ENCODE results near the gene CAD. TPM values are rescaled to one million over a fixed set of nuclear protein-coding genes. Genes with fewer than 3 reads are reported as not detected.

CAD gene
- polyA plus RNA-seq, 4 donors = 36.0 to 47.7 (median 42.1) TPM

DNA sequence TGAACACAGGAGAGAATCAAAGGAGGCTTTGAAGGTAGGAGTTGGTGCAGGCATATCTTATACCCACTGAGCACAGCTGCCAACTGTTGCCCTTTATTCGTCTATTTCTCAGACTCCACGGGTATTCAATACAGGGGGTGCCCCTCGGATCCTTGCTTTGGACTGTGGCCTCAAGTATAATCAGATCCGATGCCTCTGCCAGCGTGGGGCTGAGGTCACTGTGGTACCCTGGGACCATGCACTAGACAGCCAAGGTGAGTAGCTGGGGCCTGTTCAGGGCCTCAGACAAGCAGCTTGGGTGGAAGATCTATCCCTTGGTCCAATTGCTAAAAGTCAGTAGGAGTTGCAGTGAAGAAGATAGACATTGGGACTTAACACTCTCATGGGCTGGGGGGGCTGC is 5.2 kb downstream of the CAD start:
- no peak for DNase-seq (ENCODE audit: low read depth in 4 of 4, low spot score in 3 of 4)

DNA sequence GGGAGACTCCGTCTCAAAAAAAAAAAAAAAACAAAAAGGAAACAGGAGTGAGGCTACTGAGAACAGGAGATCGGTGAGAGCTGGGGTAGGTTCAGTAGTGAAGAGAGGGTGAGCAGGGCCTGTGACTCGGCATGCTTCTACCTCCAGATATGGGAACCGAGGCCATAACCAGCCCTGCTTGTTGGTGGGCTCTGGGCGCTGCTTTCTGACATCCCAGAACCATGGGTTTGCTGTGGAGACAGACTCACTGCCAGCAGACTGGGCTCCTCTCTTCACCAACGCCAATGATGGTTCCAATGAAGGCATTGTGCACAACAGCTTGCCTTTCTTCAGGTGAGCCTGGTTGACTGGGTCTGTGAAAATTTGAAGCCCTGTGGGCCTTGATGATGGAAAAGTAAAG is 6.2 kb downstream of the CAD start:
- DNase-seq (ENCODE audit: low read depth in 4 of 4, low spot score in 3 of 4) = no peak

DNA sequence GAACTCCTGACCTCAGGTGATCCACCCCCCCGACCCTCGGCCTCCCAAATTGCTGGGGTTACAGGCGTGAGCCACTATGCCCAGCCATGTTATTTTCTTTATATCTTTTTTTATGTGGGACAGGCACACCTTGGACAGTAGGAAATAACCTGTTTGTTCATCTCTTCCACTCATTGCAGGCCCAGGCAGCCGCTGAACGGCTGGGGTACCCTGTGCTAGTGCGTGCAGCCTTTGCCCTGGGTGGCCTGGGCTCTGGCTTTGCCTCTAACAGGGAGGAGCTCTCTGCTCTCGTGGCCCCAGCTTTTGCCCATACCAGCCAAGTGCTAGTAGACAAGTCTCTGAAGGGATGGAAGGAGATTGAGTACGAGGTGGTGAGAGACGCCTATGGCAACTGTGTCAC is 8.4 kb downstream of the CAD start:
- DNase-seq (ENCODE audit: low read depth in 4 of 4, low spot score in 3 of 4) = no peak

DNA sequence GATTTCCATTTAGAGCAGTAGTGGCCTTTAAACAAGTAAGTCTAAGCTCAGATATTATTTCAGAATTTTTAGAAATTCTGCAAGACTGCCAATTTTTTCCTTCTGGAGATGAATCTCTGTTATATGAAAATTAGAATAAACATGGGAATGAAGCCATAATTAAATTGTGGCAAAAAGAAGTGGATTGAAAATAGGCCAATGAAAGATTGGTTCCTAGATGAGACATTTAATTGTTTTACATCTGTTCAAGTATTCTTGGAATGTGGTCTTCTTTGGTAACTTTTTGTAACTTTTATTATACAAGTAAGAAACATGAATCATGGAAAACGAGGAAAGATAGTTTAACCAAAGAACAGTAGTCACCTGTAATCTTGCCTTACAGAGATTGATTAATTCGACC is 10.3 kb downstream of the CAD start:
- no peak for DNase-seq (ENCODE audit: low read depth in 4 of 4, low spot score in 3 of 4)

DNA sequence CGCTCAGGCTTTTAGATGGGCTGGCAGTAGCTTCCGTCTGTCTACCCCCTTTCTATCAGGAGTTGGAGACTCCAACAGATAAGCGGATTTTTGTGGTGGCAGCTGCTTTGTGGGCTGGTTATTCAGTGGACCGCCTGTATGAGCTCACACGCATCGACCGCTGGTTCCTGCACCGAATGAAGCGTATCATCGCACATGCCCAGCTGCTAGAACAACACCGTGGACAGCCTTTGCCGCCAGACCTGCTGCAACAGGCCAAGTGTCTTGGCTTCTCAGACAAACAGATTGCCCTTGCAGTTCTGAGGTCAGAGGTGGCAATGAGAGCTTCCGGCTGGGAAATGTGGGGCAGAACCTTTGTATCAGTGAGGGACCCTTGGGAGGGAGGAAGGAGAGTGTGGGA is 14.8 kb downstream of the CAD start:
- no peak for DNase-seq (ENCODE audit: low read depth in 4 of 4, low spot score in 3 of 4)

DNA sequence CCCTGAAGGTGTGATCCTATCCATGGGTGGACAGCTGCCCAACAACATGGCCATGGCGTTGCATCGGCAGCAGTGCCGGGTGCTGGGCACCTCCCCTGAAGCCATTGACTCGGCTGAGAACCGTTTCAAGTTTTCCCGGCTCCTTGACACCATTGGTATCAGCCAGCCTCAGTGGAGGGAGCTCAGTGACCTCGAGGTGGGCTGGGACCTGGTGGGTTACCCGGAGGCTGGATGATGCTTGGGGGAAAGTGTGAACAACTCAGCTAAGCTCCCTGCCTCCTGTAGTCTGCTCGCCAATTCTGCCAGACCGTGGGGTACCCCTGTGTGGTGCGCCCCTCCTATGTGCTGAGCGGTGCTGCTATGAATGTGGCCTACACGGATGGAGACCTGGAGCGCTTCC is 16.2 kb downstream of the CAD start:
- DNase-seq (ENCODE audit: low read depth in 4 of 4, low spot score in 3 of 4) = no peak

DNA sequence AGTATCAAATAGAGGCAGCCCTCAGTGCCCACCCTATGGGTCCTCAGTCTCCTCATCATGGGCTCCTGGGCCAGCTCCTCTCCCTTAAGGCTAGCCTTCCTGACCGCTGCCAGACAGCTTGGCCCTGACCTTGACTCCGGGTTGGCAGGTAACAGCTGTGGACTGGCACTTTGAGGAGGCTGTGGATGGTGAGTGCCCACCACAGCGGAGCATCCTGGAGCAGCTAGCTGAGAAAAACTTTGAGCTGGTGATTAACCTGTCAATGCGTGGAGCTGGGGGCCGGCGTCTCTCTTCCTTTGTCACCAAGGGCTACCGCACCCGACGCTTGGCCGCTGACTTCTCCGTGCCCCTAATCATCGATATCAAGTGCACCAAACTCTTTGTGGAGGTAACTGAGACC is 19.0 kb downstream of the CAD start:
- DNase-seq (ENCODE audit: low read depth in 4 of 4, low spot score in 3 of 4) = no peak

DNA sequence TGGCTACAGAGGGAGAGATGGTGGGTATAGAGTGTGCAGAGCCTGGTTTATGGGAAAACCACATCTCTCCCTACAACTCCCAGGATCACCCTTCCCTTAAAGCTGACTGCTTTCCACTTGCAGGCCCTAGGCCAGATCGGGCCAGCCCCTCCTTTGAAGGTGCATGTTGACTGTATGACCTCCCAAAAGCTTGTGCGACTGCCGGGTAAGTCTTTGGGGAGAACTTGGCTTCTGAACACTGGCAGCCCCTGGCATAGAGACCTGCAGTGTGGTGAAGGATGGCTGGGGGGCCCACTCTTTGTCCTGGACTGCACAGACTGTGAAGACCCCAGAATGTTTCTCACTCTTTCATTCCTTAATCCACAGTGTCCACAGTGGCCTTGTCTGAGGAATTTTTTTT is 19.5 kb downstream of the CAD start:
- no peak for DNase-seq (ENCODE audit: low read depth in 4 of 4, low spot score in 3 of 4)

DNA sequence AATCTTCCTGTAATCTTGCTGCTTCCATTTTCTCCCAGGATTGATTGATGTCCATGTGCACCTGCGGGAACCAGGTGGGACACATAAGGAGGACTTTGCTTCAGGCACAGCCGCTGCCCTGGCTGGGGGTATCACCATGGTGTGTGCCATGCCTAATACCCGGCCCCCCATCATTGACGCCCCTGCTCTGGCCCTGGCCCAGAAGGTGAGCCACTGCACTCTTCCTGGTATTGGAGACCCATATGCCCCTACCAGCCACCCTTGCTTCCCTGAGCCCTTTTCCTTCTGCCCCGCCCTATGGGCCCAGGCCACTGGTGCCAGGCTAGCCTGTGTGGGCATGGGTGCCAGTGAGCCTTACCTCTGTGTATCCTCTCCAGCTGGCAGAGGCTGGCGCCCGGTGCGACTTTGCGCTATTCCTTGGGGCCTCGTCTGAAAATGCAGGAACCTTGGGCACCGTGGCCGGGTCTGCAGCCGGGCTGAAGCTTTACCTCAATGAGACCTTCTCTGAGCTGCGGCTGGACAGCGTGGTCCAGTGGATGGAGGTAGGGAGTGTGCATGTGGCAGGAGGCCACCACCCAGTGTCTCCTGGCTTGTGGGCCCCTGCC is 20.3 kb downstream of the CAD start:
- no peak for DNase-seq (ENCODE audit: low read depth in 4 of 4, low spot score in 3 of 4)

DNA sequence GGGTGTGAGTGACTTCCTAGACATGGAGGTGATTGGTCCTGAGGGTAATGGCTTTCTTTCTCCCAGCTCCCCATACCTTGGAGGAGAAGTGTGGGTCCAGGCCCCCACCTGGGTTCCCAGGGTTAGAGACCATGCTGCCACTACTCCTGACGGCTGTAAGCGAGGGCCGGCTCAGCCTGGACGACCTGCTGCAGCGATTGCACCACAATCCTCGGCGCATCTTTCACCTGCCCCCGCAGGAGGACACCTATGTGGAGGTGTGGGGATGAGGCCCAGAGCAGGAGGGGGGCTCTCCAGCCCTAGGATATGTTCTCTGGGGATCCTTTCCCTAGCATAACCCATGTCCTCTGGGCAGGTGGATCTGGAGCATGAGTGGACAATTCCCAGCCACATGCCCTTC is 21.8 kb downstream of the CAD start:
- DNase-seq (ENCODE audit: low read depth in 4 of 4, low spot score in 3 of 4) = no peak

DNA sequence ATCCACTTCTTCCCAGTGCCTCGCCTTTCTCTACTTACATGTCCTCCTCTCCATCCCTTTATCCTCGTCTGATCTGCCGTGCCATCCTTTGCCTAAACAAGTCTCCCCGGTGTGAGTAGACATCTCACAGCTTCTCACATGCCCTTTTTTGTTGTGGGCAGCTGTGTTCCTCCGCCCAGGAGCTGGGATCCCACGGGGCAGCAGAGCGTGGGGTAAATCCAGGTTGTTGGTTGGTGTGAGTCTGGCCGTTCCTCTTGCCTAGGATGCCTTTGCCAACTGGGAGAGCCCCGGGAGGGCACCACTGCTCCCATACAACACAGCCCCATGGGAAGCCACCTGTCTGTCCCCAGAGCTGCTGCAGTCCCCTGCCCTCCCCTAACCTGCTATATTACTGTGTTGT is 23.2 kb downstream of the CAD start:
- no peak for DNase-seq (ENCODE audit: low read depth in 4 of 4, low spot score in 3 of 4)

DNA sequence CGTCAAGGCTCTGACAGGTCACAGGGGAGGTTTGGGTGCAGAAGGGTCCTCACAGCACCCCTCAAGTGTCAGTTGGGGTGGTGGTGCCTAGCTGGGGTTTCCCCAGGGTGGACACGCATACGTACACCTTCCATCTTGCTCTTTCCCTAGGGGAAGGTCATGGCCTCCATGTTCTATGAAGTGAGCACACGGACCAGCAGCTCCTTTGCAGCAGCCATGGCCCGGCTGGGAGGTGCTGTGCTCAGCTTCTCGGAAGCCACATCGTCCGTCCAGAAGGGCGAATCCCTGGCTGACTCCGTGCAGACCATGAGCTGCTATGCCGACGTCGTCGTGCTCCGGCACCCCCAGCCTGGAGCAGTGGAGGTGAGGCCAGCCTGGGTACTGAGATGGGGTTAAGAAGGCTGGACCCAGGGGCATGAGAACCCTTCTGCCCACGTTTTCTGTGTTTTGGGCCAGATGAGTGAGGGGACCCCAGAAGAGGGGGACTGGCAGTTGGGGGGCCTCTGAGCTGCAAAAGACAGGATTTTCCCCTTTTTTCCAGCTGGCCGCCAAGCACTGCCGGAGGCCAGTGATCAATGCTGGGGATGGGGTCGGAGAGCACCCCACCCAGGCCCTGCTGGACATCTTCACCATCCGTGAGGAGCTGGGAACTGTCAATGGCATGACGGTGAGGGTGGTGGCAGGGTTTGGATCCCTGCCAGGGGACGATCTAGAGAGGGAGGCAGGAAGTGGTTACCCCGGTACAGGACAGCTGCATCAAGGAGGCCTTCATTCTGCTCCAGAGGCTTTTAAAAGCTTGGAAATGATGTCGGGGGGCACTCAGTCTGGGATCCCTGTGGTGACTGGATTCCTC is 24.8 kb downstream of the CAD start:
- DNase-seq (ENCODE audit: low read depth in 4 of 4, low spot score in 3 of 4) = no peak

DNA sequence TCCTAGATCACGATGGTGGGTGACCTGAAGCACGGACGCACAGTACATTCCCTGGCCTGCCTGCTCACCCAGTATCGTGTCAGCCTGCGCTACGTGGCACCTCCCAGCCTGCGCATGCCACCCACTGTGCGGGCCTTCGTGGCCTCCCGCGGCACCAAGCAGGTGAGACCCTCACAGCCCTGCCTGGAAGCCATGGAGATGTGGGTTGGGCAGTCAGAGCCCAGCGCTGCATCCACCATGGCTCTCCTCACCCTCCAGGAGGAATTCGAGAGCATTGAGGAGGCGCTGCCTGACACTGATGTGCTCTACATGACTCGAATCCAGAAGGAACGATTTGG is 25.4 kb downstream of the CAD start:
- DNase-seq (ENCODE audit: low read depth in 4 of 4, low spot score in 3 of 4) = no peak

DNA sequence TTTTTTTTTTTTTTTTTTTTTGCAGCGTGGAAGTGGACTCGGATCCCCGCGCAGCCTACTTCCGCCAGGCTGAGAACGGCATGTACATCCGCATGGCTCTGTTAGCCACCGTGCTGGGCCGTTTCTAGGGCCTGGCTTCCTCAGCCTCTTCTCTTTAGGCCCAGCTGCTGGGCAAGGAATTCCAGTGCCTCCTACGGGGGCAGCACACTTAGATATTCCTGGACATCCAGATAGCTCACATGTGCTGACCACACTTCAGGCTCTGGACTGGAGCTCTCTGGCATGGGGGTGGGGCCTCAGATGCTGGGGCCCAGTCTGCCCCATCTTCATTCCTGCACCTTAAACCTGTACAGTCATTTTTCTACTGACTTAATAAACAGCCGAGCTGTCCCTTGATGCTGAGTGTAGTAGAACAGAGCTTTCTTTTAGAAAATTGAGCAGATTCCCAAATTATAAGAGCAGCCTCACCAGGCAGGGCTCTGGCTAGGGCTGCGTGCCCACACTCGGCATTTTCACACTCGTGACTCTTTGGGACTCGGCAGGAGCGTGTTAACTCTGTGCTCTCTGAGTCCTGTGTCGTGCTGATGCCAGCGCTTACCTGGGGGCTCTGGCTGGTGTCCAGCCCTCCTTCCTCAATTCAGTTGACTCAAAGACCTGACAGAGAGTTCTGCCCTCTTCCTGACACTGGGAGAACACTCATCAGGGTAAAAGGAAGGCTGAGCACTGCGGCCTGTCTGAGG is 26.4 kb downstream of the CAD start:
- no peak for DNase-seq (ENCODE audit: low read depth in 4 of 4, low spot score in 3 of 4)

DNA sequence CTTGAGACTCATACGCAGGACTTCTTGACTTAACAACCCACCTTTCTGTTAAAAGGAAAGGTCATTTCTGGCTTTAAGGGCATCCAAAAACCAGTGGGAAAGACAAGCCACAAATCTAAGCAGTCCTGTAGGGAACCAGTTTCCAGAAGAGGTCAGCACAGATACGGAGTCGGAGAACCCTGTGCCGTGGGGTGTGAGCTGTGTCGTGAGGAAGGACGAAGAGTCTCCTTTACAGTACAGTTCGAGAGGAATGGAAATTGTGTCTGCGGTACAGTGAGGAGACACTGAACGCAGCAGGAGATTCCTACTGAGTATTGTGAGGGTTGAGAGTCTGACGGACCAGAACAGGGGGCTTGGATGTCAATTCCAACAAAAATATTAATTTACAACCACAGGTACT is 27.9 kb downstream of the CAD start:
- no peak for DNase-seq (ENCODE audit: low read depth in 4 of 4, low spot score in 3 of 4)

DNA sequence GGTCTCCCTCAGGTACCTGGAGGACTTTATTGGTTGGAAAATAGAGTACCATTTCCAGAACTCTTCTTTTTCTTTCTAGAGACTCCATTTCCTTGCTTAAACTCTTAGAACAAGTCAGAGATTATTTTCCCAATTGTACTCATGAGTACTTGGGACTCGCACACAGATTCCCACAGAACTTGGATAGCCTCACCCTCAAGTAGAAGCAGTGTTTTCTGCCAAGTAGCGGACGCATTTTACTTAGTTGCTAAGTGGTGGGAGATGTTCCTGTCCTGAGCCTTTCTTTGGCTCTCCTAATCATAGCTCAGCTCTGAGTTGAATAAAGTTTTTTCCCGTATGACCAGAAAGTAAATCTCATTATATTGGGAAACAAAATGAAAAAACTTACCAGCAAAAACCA is 28.5 kb downstream of the CAD start:
- no peak for DNase-seq (ENCODE audit: low read depth in 4 of 4, low spot score in 3 of 4)

DNA sequence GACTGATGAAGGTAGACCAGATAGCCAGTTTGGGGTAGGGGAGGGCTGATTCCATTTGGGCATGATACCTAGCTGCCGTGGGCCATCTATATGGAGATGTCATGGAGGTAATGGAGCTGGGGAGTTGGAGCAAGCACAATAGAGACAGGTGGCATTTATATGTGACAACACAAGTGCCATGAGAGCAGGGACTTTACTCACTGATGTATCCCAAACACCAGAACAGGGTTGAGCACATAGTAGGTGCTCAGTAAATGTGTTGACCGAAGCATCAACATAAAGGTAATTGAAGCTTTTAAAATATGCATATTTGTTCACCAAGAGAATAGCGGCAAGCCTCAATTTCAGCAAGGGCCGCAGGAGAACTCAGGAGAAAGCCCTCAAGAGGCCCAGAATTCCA is 30.7 kb downstream of the CAD start:
- no peak for DNase-seq (ENCODE audit: low read depth in 4 of 4, low spot score in 3 of 4)

DNA sequence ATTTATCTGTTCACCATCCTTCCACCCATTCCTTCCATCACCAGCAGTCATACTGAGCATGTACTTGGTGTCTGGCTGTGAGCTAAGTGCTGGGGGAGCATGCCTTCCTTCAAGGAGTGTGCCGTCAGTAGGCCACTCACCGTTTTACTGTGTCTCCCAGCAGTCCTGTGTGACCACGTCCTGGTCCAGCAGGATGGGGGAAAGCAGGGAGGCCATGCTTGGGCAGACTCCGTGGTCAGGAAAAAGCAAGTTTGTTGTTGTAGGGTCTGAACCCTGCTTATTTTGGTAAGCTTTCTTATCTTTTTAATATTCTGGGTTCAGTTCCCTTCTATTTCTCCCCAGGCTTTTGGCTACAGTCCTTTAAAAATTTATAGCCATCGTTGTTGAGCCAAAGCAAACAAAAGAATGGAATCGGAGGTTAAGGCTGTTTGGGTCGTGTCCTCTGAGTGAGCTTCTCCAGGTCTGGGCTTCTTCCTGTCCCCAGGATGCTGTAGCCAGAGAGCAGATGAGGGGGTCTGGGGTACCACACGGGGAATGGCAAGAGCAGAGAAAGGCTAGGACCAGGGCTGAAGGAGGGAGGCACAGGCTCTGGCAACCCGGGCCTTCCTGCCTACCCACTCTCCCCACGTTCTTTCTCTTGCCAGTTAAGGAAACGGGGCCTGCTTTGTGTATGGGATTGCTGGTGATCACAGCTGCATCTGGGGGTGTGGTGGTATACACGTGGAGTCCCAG is 32.2 kb downstream of the CAD start:
- DNase-seq (ENCODE audit: low read depth in 4 of 4, low spot score in 3 of 4) = no peak

DNA sequence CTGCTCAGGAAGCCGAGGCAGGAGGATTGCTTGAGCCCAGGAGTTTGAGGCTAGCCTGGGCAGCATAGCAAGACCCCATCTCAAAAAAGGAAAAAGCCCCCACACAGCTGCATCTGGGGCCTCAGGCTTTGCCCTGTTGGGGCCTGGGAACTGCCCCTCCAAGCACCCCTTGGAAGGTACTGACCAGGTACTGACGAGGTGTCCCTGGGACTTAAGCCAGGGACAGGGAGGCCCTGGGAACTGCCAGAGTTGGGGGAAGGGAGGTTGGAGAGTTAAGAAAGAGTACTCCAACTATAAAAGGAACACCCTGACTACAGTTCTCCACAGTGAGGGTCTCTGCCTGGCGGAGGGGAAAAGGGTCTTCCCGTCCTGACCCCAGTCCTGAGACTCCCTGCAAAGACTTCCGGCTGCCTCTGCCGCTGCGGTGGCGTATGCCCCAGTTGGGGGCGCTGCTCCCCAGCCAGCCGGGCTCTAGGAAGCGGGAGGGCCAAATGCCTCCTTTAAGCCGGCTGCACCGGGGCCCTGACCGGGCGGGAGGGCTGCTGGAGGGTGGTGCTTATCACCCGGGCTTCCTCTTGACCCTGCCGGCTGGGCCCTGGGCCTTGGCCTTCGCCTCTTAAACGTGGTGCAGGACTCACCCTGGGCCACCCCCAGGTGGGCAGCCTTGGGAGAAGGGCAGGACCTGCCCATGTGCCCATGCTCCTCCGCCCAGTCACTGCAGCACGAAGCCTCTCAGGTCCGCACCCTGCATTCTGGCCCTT is 32.9 kb downstream of the CAD start:
- no peak for DNase-seq (ENCODE audit: low read depth in 4 of 4, low spot score in 3 of 4)

DNA sequence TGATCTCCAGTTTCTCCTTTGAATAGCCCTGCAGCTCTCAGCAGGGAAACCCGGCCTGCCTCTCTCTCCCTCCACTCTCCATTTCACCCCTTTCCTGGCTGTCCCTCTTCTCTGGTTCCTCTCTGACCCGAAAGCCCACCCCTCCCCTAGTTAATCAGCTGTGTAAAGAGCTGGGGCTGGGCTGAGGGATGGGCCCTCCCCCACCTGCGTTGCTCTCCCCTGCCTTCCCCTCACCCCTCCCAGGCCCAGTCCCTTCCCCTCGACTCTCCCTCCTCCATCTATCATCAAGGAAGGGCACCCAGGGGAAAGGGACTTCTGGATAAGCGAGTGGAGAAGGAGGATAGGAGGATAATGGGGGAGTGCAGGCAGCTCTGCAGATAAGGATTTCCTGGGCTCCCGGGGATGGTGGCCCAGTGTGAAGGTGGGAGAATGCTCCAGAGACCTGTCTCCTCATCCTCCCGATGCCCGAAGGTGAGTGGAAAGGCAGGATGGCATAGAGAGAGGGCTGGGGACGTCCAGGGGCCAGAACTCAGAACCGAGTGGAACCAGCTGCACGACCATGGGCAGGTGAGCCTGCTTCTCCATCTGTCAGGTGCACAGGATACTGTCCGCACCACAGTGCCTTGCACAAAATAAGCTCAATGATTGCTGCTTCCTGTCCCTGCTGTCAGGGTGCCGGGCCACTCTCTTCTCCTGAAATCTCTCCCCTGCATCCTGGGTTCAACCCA is 33.6 kb downstream of the CAD start:
- DNase-seq (ENCODE audit: low read depth in 4 of 4, low spot score in 3 of 4) = no peak
